Duodenal mucosa (tissue), 2 donors: ENCODE results near the gene S1PR5.

ENCODE experiments used
- H3K27ac ChIP-seq: one replicate; pipeline ENCODE4 v1.7.0; 2013; ENCODE audit warnings: low read depth, low read length
- H3K27me3 ChIP-seq, 2 donors: one replicate each; pipeline ENCODE4 v1.7.0; 2013; ENCODE audit warnings: low read length in 2 of 2, control low read depth in 1 of 2; ENCODE audit not compliant: insufficient read depth in 2 of 2, control insufficient read depth in 1 of 2
- H3K36me3 ChIP-seq, 2 donors: one replicate each; pipeline ENCODE4 v1.7.0; 2013; ENCODE audit warnings: low read length in 2 of 2, control low read depth in 1 of 2; ENCODE audit not compliant: insufficient read depth in 2 of 2, control insufficient read depth in 1 of 2
- H3K4me1 ChIP-seq, 2 donors: one replicate each; pipeline ENCODE4 v1.7.0; 2013; ENCODE audit warnings: low read length in 2 of 2, control low read depth in 1 of 2; ENCODE audit not compliant: insufficient read depth in 2 of 2, control insufficient read depth in 1 of 2
- H3K4me3 ChIP-seq, 2 donors: one replicate each; pipeline ENCODE4 v1.7.0; 2013; ENCODE audit warnings: low read length in 2 of 2, low read depth in 1 of 2
- H3K9ac ChIP-seq, 2 donors: one replicate each; pipeline ENCODE4 v1.7.0; 2013; ENCODE audit warnings: low read length in 2 of 2, low read depth in 1 of 2
- H3K9me3 ChIP-seq, 2 donors: one replicate each; pipeline ENCODE4 v1.7.0; 2013; ENCODE audit warnings: low read length in 2 of 2, control low read depth in 1 of 2; ENCODE audit not compliant: control insufficient read depth in 1 of 2

Gene S1PR5

GRCh38 chr19:10473192-10473591 is 44.1 kb downstream of the S1PR5 start:
- H3K4me1 ChIP-seq = no peaks in the 10 kb centered on the region

GRCh38 chr19:10471909-10472308 is 45.3 kb downstream of the S1PR5 start:
- Histone ChIP-seq H3K4me3 (no peak overlapping the region), H3K27ac (no peak overlapping the region), H3K9ac (no peak overlapping the region), H3K9me3 (no peaks in the 10 kb centered on the region), H3K36me3 (peaks cover 0 to 5% of the 10 kb centered on the region in 2 donors), H3K4me1 (no peaks in the 10 kb centered on the region), H3K27me3 (no peaks in the 10 kb centered on the region)

More at GRCh38 chr19:10473192-10473591, 44.1 kb downstream of the S1PR5 start:
- Histone ChIP-seq H3K36me3 (no peaks in the 10 kb centered on the region), H3K4me3 (no peak overlapping the region), H3K9me3 (no peaks in the 10 kb centered on the region), H3K9ac (no peak overlapping the region), H3K27ac (no peak overlapping the region), H3K27me3 (no peaks in the 10 kb centered on the region)

GRCh38 chr19:10468133-10468532 is 49.1 kb downstream of the S1PR5 start:
- Histone ChIP-seq H3K9me3 (no peaks in the 10 kb centered on the region), H3K36me3 (peaks cover 0 to 12% of the 10 kb centered on the region in 2 donors), H3K9ac (no peak overlapping the region), H3K4me1 (no peaks in the 10 kb centered on the region), H3K4me3 (no peak overlapping the region), H3K27ac (no peak overlapping the region), H3K27me3 (no peaks in the 10 kb centered on the region)

DNA sequence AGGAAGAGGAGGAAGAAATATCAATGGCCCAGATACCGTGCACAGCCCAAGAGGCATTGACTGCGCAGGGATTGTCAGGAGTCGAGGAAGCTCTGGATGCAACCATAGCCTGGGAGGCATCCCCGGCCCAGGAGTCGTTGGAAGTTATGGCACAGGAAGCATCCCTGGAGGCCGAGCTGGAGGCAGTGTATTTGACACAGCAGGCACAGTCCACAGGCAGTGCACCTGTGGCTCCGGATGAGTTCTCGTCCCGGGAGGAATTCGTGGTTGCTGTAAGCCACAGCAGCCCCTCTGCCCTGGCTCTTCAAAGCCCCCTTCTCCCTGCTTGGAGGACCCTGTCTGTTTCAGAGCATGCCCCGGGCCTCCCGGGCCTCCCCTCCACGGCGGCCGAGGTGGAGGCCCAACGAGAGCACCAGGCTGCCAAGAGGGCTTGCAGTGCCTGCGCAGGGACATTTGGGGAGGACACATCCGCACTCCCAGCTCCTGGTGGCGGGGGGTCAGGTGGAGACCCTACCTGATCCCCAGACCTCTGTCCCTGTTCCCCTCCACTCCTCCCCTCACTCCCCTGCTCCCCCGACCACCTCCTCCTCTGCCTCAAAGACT is 50.0 kb downstream of the S1PR5 start:
- no peaks in the 10 kb centered on the region for H3K9me3 ChIP-seq
- H3K27me3 ChIP-seq = no peaks in the 10 kb centered on the region
- peaks cover 0 to 12% of the 10 kb centered on the region in 2 donors for H3K36me3 ChIP-seq
- H3K4me3 ChIP-seq = no peak overlapping the region
- no peak overlapping the region for H3K27ac ChIP-seq
- no peaks in the 10 kb centered on the region for H3K4me1 ChIP-seq
- no peak overlapping the region for H3K9ac ChIP-seq

- Histone ChIP-seq H3K36me3 (peaks cover 0 to 14% of the 10 kb centered on the region in 2 donors), H3K4me3 (no peak overlapping the region), H3K27me3 (no peaks in the 10 kb centered on the region), H3K4me1 (peaks cover 2 to 6% of the 10 kb centered on the region in 2 donors), H3K9me3 (no peaks in the 10 kb centered on the region), H3K9ac (no peak overlapping the region), H3K27ac (no peak overlapping the region)
These were observed 52.8 kb downstream of the S1PR5 start for GRCh38 chr19:10464456-10464855.
